Rectal smooth muscle tissue (tissue), 1 donor: ENCODE data around the gene SRPX2.

Experiments
- H3K27ac ChIP-seq: one replicate; pipeline ENCODE4 v1.7.0; 2013; ENCODE audit warnings: low read depth, low read length, inconsistent platforms
- H3K27me3 ChIP-seq: one replicate; pipeline ENCODE4 v1.7.0; 2013; ENCODE audit warnings: low read length; ENCODE audit not compliant: control insufficient read depth, insufficient read depth
- H3K36me3 ChIP-seq: one replicate; pipeline ENCODE4 v1.7.0; 2013; ENCODE audit warnings: low read length; ENCODE audit not compliant: control insufficient read depth, insufficient read depth
- H3K4me1 ChIP-seq: one replicate; pipeline ENCODE4 v1.7.0; 2013; ENCODE audit warnings: low read length; ENCODE audit not compliant: control insufficient read depth, insufficient read depth
- H3K4me3 ChIP-seq: one replicate; pipeline ENCODE4 v1.7.0; 2013; ENCODE audit warnings: low read length
- H3K9ac ChIP-seq: one replicate; pipeline ENCODE4 v1.7.0; 2013; ENCODE audit warnings: low read length

SRPX2 gene

GRCh38 chrX:100685997-100686305 lies 42.0 kb downstream of the SRPX2 start:
- H3K9ac ChIP-seq = no peak overlapping the region
- no peaks in the 10 kb centered on the region for H3K4me1 ChIP-seq
- H3K27ac ChIP-seq = no peak overlapping the region
- no peaks in the 10 kb centered on the region for H3K27me3 ChIP-seq
- H3K4me3 ChIP-seq = no peak overlapping the region
- no peaks in the 10 kb centered on the region for H3K36me3 ChIP-seq

GRCh38 chrX:100687128-100687527 lies 43.1 kb downstream of the SRPX2 start:
- Histone ChIP-seq H3K4me3 (no peak overlapping the region), H3K9ac (no peak overlapping the region)

GRCh38 chrX:100687546-100687945 lies 43.5 kb downstream of the SRPX2 start:
- H3K27ac ChIP-seq = no peak overlapping the region
- H3K9ac ChIP-seq = no peak overlapping the region

More at GRCh38 chrX:100687128-100687527, 43.1 kb downstream of the SRPX2 start:
- no peaks in the 10 kb centered on the region for H3K36me3 ChIP-seq
- H3K27me3 ChIP-seq = no peaks in the 10 kb centered on the region
- no peaks in the 10 kb centered on the region for H3K4me1 ChIP-seq
- H3K27ac ChIP-seq = no peak overlapping the region

DNA sequence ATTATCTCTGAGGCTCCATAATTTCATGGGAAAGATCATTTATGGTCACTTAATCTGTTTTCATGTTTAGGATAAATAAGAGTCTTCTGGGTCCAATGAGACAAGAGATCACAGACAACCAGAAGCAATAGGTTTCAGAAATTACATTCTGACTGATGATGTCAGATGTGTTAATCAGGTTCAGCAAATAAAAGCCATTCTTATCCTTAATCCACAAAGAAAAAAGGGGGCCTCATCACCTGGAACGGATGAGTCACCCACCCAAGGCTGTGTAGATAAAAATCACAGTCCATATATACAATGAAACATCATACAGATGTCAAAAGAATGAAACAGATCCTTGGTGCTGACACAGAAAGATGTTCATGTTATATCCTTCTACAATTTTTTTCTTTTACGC lies 51.3 kb downstream of the SRPX2 start:
- H3K4me1 ChIP-seq = no peaks in the 10 kb centered on the region
- H3K36me3 ChIP-seq = no peaks in the 10 kb centered on the region
- no peak overlapping the region for H3K4me3 ChIP-seq
- no peak overlapping the region for H3K9ac ChIP-seq
- no peaks in the 10 kb centered on the region for H3K27me3 ChIP-seq
- no peak overlapping the region for H3K27ac ChIP-seq

More at GRCh38 chrX:100687546-100687945, 43.5 kb downstream of the SRPX2 start:
- Histone ChIP-seq H3K4me1 (no peaks in the 10 kb centered on the region), H3K4me3 (no peak overlapping the region), H3K27me3 (no peaks in the 10 kb centered on the region), H3K36me3 (no peaks in the 10 kb centered on the region)

GRCh38 chrX:100695991-100696390 lies 52.0 kb downstream of the SRPX2 start:
- H3K9ac ChIP-seq = no peak overlapping the region
- no peak overlapping the region for H3K4me3 ChIP-seq
- no peaks in the 10 kb centered on the region for H3K36me3 ChIP-seq
- no peak overlapping the region for H3K27ac ChIP-seq
- no peaks in the 10 kb centered on the region for H3K4me1 ChIP-seq
- H3K27me3 ChIP-seq = no peaks in the 10 kb centered on the region

DNA sequence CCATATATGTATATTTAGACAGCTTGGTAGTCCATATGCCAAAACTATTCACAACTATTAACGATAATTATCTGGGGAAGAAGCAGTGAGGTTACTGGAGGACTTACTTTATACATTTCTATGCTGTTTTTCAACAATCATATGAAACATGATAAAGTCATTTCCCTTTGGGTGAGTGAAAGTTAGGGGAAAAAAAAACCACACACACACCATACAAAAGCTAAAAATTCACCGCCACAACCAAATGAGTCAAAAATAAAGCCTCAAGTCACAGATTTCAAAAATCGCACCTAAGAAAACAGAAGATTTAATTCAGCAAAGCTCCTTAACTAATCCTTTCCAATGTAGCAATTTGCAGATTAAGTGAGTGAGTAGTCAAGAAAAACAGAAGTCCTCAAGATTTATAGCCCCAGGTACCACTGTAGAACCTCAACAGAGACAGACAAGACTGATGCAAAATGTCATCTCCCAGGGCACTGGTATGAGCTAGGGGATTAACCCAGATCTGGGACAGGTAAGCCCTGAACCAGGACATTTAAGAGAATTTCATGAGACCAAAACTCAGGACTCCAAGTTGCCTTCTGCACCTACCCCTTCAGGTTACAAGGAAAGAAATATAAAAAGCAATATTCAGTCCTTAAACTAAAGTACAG lies 52.8 kb downstream of the SRPX2 start:
- no peak overlapping the region for H3K9ac ChIP-seq
- no peak overlapping the region for H3K27ac ChIP-seq
- no peaks in the 10 kb centered on the region for H3K4me1 ChIP-seq
- no peak overlapping the region for H3K4me3 ChIP-seq
- no peaks in the 10 kb centered on the region for H3K27me3 ChIP-seq
- no peaks in the 10 kb centered on the region for H3K36me3 ChIP-seq

DNA sequence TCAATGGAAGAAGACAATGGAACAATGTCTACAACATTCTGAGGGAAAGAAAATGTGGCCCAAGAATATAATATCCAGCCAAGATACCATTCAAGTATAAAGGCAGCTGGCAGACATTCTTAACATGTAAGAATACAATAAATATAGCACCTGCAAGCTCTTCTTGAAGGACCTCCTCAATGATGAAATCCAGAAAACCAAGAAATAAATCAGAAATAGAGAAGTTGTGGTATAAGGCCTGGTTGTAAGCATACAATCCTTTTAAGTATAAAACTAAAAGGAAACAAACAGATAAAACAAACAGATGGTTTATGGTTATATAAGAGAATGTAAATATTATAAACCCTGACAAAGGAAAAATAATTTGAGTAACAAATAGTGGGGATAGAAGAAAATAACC lies 54.6 kb downstream of the SRPX2 start:
- Histone ChIP-seq H3K4me1 (no peaks in the 10 kb centered on the region), H3K9ac (no peak overlapping the region), H3K4me3 (no peak overlapping the region), H3K27ac (no peak overlapping the region), H3K36me3 (no peaks in the 10 kb centered on the region), H3K27me3 (no peaks in the 10 kb centered on the region)

GRCh38 chrX:100700809-100701208 lies 56.8 kb downstream of the SRPX2 start:
- H3K36me3 ChIP-seq = no peaks in the 10 kb centered on the region
- H3K4me3 ChIP-seq = no peak overlapping the region
- H3K27me3 ChIP-seq = no peaks in the 10 kb centered on the region
- H3K4me1 ChIP-seq = no peaks in the 10 kb centered on the region
- H3K9ac ChIP-seq = no peak overlapping the region
- H3K27ac ChIP-seq = no peak overlapping the region

- Histone ChIP-seq H3K36me3 (no peaks in the 10 kb centered on the region), H3K27ac (no peak overlapping the region), H3K9ac (no peak overlapping the region), H3K4me3 (no peak overlapping the region), H3K27me3 (no peaks in the 10 kb centered on the region), H3K4me1 (no peaks in the 10 kb centered on the region)
Measured at GRCh38 chrX:100704581-100705203, 60.7 kb downstream of the SRPX2 start.

- H3K27me3 ChIP-seq = no peaks in the 10 kb centered on the region
- no peaks in the 10 kb centered on the region for H3K36me3 ChIP-seq
- no peak overlapping the region for H3K4me3 ChIP-seq
- no peak overlapping the region for H3K27ac ChIP-seq
- no peaks in the 10 kb centered on the region for H3K4me1 ChIP-seq
- no peak overlapping the region for H3K9ac ChIP-seq
Measured at GRCh38 chrX:100710816-100711215, 66.8 kb downstream of the SRPX2 start.

DNA sequence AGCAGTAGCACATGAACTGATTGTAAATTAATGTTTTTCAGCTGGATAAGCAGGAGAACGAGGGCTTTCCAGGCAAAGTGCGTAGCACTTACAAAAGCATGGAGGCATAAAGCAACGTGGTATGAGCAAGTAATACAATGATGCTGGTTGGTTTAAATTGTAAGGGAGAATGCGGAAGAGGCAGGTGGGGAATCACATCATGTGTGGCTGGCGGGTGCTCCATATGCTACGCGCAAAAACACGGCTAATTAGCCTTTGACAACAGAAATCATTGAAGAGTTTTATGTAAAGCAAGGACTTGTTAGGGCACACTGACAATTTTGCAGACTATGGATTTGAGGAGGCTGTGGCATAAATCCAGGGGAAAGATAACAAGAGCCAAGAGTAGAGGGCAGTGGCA lies 73.4 kb downstream of the SRPX2 start:
- Histone ChIP-seq H3K27ac (no peak overlapping the region), H3K27me3 (no peaks in the 10 kb centered on the region)

DNA sequence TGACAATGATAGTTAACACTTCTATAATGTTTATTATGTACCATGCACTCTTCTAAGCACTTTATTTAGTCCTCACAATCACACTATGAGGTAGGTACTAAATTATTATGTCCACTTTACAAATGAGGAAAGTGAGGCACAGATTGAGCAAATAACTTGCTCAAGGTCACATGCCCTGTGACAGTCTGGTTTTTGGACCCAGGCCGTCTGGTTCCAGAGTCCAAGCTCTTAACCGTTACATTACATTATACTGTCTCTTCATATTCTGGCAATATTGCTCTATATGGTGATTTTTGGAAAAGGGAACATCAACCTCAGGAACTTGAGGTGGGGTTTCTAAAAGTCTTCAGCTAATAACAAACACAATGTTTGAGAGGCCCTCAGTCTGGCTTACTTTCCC lies 75.1 kb downstream of the SRPX2 start:
- Histone ChIP-seq H3K9ac (no peak overlapping the region), H3K27me3 (no peaks in the 10 kb centered on the region), H3K36me3 (no peaks in the 10 kb centered on the region), H3K4me1 (no peaks in the 10 kb centered on the region), H3K4me3 (no peak overlapping the region), H3K27ac (no peak overlapping the region)

More for the DNA sequence above, 73.4 kb downstream of the SRPX2 start:
- H3K4me3 ChIP-seq = no peak overlapping the region
- no peak overlapping the region for H3K9ac ChIP-seq
- H3K4me1 ChIP-seq = no peaks in the 10 kb centered on the region
- no peaks in the 10 kb centered on the region for H3K36me3 ChIP-seq

- no peak overlapping the region for H3K27ac ChIP-seq
- H3K4me3 ChIP-seq = no peak overlapping the region
- no peaks in the 10 kb centered on the region for H3K4me1 ChIP-seq
- no peaks in the 10 kb centered on the region for H3K27me3 ChIP-seq
- H3K9ac ChIP-seq = no peak overlapping the region
- no peaks in the 10 kb centered on the region for H3K36me3 ChIP-seq
Measured at GRCh38 chrX:100720301-100720700, 76.3 kb downstream of the SRPX2 start.
